ENCODE measurements around the gene UNC80.

DNA sequence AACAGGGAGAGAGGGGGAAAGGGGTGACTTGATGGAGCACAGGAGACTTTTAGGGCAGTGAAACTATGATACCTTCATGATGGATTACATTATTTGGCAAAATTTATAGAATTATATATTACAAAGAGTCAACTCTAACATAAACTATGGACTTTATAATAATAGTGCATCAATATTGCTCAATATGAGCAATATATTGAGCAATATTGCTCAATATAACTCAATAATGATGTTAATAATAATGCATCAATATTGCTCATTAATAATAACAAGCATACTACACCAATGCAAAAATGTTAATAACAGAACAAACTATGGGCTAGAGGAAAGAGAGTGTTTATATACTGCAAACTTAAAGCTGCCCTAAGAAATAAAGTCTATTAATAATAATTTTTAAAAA, 3.1 kb upstream of the UNC80 start:
- TF ChIP-seq, protein P1, sequence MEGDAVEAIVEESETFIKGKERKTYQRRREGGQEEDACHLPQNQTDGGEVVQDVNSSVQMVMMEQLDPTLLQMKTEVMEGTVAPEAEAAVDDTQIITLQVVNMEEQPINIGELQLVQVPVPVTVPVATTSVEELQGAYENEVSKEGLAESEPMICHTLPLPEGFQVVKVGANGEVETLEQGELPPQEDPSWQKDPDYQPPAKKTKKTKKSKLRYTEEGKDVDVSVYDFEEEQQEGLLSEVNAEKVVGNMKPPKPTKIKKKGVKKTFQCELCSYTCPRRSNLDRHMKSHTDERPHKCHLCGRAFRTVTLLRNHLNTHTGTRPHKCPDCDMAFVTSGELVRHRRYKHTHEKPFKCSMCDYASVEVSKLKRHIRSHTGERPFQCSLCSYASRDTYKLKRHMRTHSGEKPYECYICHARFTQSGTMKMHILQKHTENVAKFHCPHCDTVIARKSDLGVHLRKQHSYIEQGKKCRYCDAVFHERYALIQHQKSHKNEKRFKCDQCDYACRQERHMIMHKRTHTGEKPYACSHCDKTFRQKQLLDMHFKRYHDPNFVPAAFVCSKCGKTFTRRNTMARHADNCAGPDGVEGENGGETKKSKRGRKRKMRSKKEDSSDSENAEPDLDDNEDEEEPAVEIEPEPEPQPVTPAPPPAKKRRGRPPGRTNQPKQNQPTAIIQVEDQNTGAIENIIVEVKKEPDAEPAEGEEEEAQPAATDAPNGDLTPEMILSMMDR (IDR thresholded peaks at IDR 0.05) = no peak
- TF ChIP-seq EZH2 (IDR thresholded peaks at IDR 0.05; ENCODE audit: borderline replicate concordance, insufficient read depth, low read depth, low read length, poor library complexity, severe bottlenecking) = no peak

All from B cell (primary cell).